ENCODE measurements around the gene CASZ1.

GRCh38 chr1:10824821-10825540, 28.5 kb upstream of the CASZ1 start:
- no peak for TF ChIP-seq POLR2A (IDR thresholded peaks at IDR 0.05)
- TF ChIP-seq CTCF (IDR thresholded peaks at IDR 0.05) = no peak

All from adrenal gland (tissue), 5 donors.